Peyer's patch (tissue), 4 donors: ENCODE measurements around the gene TRAPPC12.

Source experiments
- CTCF ChIP-seq, 6 experiments: fragments of 450-650 bp in 4 of 6; fragments of 200-600 bp in 2 of 6; sonication (generic) in 1 of 6; IDR thresholded peaks; one replicate each; pipeline ENCODE4 v1.5.1; 2017 to 2019; ENCODE audit warnings: antibody characterized with exemption in 6 of 6, mild to moderate bottlenecking in 3 of 6, moderate library complexity in 1 of 6
- POLR2A ChIP-seq, 2 donors: fragments of 450-650 bp; IDR thresholded peaks; one replicate each; pipeline ENCODE4 v1.5.1; 2017; ENCODE audit warnings: antibody characterized with exemption in 2 of 2, mild to moderate bottlenecking in 2 of 2, moderate library complexity in 2 of 2

GRCh38 chr2:3464401-3465005 lies 85.0 kb downstream of the TRAPPC12 start:
- no peak for TF ChIP-seq CTCF (IDR thresholded peaks at IDR 0.05)
- no peak for TF ChIP-seq POLR2A (IDR thresholded peaks at IDR 0.05)
